Chondrocyte (in vitro differentiated cells): Measurements from ENCODE around the gene ERGIC3. TPM values are rescaled to one million over a fixed set of nuclear protein-coding genes. Genes with fewer than 3 reads are reported as not detected.

Source experiments
- DNase-seq: peaks from one replicate; pipeline ENCODE4 v3.0.0; 2021; ENCODE audit warnings: mixed read lengths, low spot score
- H3K27ac Mint-ChIP-seq: one replicate; pipeline ENCODE4 v1.8.0; 2021; ENCODE audit warnings: mild to moderate bottlenecking, moderate library complexity, mixed read lengths; ENCODE audit not compliant: unreplicated experiment
- H3K27me3 Mint-ChIP-seq: 2 replicates; pipeline ENCODE4 v1.8.0; 2021; ENCODE audit warnings: low read depth, mixed read lengths
- H3K36me3 Mint-ChIP-seq: 2 replicates; pipeline ENCODE4 v1.8.0; 2021; ENCODE audit warnings: low read depth, mixed read lengths
- H3K4me1 Mint-ChIP-seq: 2 replicates; pipeline ENCODE4 v1.8.0; 2021; ENCODE audit warnings: low read depth, mild to moderate bottlenecking, mixed read lengths
- H3K4me3 Mint-ChIP-seq: one replicate; pipeline ENCODE4 v1.8.0; 2021; ENCODE audit warnings: mild to moderate bottlenecking, moderate library complexity, mixed read lengths; ENCODE audit not compliant: unreplicated experiment
- H3K9me3 Mint-ChIP-seq: 2 replicates; pipeline ENCODE4 v1.8.0; 2021; ENCODE audit warnings: low read depth, mixed read lengths
- total RNA-seq: library from RNA; stranded (reverse); gene quantifications from 3 replicates; pipeline ENCODE4 v1.2.1, GENCODE V29; 2021
- TF ChIP-seq, protein P1 (sequence below): fragments of 200-600 bp; sonication (generic); IDR thresholded peaks from 2 replicates; pipeline ENCODE4 v1.5.0; 2021; ENCODE audit warnings: antibody characterized with exemption, mild to moderate bottlenecking, moderate library complexity

ERGIC3 gene
- total RNA-seq, 1 donor from 2014 or later: 208 TPM

- H3K27ac Mint-ChIP-seq: no peak overlapping the region
Measured at GRCh38 chr20:35506179-35506578, 35.7 kb upstream of the ERGIC3 start.

GRCh38 chr20:35506872-35507638, 34.8 kb upstream of the ERGIC3 start:
- no peak for DNase-seq
- peaks cover 46% of the 10 kb centered on the region for H3K36me3 Mint-ChIP-seq

More at GRCh38 chr20:35506179-35506578, 35.7 kb upstream of the ERGIC3 start:
- no peaks in the 10 kb centered on the region for H3K27me3 Mint-ChIP-seq
- H3K4me1 Mint-ChIP-seq: peaks cover 15% of the 10 kb centered on the region
- peaks cover 45% of the 10 kb centered on the region for H3K36me3 Mint-ChIP-seq
- H3K4me3 Mint-ChIP-seq: no peak overlapping the region
- no peak for DNase-seq
- TF ChIP-seq, protein P1, sequence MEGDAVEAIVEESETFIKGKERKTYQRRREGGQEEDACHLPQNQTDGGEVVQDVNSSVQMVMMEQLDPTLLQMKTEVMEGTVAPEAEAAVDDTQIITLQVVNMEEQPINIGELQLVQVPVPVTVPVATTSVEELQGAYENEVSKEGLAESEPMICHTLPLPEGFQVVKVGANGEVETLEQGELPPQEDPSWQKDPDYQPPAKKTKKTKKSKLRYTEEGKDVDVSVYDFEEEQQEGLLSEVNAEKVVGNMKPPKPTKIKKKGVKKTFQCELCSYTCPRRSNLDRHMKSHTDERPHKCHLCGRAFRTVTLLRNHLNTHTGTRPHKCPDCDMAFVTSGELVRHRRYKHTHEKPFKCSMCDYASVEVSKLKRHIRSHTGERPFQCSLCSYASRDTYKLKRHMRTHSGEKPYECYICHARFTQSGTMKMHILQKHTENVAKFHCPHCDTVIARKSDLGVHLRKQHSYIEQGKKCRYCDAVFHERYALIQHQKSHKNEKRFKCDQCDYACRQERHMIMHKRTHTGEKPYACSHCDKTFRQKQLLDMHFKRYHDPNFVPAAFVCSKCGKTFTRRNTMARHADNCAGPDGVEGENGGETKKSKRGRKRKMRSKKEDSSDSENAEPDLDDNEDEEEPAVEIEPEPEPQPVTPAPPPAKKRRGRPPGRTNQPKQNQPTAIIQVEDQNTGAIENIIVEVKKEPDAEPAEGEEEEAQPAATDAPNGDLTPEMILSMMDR: no peak
- H3K9me3 Mint-ChIP-seq: no peaks in the 10 kb centered on the region

GRCh38 chr20:35508493-35509218, 33.2 kb upstream of the ERGIC3 start:
- no peaks in the 10 kb centered on the region for H3K27me3 Mint-ChIP-seq
- H3K27ac Mint-ChIP-seq: no peak overlapping the region
- no peaks in the 10 kb centered on the region for H3K9me3 Mint-ChIP-seq
- peaks cover 15% of the 10 kb centered on the region for H3K4me1 Mint-ChIP-seq
- TF ChIP-seq, protein P1: no peak
- H3K4me3 Mint-ChIP-seq: no peak overlapping the region
- DNase-seq: no peak
- H3K36me3 Mint-ChIP-seq: peaks cover 31% of the 10 kb centered on the region

More at GRCh38 chr20:35506872-35507638, 34.8 kb upstream of the ERGIC3 start:
- no peaks in the 10 kb centered on the region for H3K9me3 Mint-ChIP-seq
- TF ChIP-seq, protein P1: no peak
- no peak overlapping the region for H3K4me3 Mint-ChIP-seq
- H3K27me3 Mint-ChIP-seq: no peaks in the 10 kb centered on the region
- H3K4me1 Mint-ChIP-seq: peaks cover 15% of the 10 kb centered on the region
- H3K27ac Mint-ChIP-seq: no peak overlapping the region

DNA sequence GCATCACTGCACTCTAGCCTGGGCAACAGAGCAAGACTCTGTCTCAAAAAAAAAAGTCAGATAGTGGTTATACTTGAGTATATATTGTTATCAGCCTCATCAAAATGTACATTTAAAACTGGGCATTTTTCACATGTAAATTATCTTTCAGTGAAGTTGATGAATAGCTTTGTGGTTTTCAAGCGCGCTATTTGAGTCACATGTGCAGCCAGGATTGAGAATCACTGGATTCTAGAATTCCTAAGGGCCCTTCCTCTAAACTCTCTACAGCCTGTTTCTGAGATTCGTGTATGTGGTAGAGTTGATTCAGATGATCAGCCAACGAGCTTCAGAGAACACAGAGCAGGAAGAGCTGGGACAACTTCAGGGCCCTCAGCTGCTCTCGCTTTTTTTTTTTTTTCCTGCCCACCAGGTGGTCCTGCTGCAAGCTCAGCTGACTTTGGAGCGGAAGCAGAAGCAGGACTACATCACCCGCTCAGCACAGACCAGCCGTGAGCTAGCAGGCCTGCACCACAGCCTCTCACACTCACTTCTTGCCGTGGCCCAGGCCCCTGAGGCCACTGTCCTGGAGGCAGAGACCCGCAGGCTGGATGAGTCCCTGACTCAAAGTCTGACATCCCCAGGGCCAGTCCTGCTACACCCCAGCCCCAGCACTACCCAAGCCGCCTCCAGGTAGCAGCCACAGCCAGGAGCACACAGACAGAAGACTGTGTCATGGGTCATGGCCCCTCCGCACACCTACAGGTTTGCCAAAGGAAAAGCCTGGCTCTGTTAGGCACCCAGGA, 30.7 kb upstream of the ERGIC3 start:
- H3K36me3 Mint-ChIP-seq: peaks cover 13% of the 10 kb centered on the region
- H3K4me1 Mint-ChIP-seq: peaks cover 13% of the 10 kb centered on the region
- H3K27ac Mint-ChIP-seq: no peak overlapping the region
- no peak overlapping the region for H3K4me3 Mint-ChIP-seq
- no peak for DNase-seq
- H3K27me3 Mint-ChIP-seq: no peaks in the 10 kb centered on the region
- H3K9me3 Mint-ChIP-seq: no peaks in the 10 kb centered on the region
- TF ChIP-seq, protein P1: no peak
